LNCaP clone FGC (cell line): ENCODE measurements around the gene SREBF2.

Experiments
- DNase-seq: peaks from one replicate; pipeline ENCODE4 v3.0.0-alpha.2; 2011; ENCODE audit warnings: low read depth
- H3K4me3 ChIP-seq: 2 replicates; pipeline ENCODE4 v1.5.1; 2011; ENCODE audit warnings: mild to moderate bottlenecking, low read depth, low read length, control low read depth
- TF ChIP-seq, protein P1 (sequence below): IDR thresholded peaks from 2 replicates; pipeline ENCODE4 v1.5.1; 2012; ENCODE audit warnings: mild to moderate bottlenecking; ENCODE audit not compliant: control insufficient read depth, insufficient read depth; ENCODE audit errors: extremely low read depth

SREBF2 gene

DNA sequence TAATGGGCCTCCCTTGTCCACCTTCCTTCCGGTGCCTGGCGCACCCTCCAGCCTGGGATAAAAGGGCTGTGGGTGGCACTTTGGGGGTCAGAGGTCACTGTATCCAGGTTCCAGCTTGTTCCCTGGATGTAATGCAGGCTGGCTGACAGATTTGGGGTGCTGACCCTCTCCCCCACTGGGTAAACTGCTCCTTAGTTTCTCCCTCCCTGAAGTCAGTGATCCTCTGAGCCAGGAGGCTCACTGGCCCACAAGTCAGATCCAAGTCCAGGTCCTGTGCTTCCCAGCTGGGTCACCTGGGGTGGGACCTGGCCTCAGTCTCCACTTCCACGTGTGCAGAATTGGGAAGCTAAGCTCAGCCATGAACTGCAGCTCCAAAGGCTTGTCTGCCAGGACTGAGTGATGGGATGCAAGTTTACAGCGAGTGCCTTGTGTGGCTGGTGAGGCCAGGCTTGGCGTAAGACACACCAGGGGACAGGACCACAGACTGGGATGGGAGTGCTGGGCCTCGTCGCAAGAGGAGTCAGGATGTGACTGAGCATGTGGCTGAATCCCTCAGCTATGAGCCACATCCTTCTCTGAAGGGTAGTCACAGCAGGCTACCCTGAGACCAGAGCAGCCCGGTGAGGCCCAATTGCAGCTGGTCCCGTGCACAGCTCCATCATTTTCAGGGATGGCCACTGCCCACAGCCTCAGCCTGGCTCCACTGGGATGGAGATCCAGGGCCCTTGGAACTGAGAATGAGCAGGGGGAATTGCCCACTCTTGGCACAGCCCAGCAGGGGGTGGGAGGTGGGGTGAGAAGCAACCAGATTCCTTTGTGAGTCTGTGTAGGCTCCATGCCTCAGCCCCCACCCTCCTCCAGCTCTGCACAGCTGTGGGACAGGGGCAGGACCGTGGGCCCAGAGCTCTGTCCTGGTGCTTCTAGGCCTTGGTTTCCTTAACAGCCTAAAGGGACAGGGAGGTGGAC lies 74.8 kb downstream of the SREBF2 start:
- no peak overlapping the region for H3K4me3 ChIP-seq
- TF ChIP-seq, protein P1, sequence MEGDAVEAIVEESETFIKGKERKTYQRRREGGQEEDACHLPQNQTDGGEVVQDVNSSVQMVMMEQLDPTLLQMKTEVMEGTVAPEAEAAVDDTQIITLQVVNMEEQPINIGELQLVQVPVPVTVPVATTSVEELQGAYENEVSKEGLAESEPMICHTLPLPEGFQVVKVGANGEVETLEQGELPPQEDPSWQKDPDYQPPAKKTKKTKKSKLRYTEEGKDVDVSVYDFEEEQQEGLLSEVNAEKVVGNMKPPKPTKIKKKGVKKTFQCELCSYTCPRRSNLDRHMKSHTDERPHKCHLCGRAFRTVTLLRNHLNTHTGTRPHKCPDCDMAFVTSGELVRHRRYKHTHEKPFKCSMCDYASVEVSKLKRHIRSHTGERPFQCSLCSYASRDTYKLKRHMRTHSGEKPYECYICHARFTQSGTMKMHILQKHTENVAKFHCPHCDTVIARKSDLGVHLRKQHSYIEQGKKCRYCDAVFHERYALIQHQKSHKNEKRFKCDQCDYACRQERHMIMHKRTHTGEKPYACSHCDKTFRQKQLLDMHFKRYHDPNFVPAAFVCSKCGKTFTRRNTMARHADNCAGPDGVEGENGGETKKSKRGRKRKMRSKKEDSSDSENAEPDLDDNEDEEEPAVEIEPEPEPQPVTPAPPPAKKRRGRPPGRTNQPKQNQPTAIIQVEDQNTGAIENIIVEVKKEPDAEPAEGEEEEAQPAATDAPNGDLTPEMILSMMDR = no peak
- DNase-seq = no peak

DNA sequence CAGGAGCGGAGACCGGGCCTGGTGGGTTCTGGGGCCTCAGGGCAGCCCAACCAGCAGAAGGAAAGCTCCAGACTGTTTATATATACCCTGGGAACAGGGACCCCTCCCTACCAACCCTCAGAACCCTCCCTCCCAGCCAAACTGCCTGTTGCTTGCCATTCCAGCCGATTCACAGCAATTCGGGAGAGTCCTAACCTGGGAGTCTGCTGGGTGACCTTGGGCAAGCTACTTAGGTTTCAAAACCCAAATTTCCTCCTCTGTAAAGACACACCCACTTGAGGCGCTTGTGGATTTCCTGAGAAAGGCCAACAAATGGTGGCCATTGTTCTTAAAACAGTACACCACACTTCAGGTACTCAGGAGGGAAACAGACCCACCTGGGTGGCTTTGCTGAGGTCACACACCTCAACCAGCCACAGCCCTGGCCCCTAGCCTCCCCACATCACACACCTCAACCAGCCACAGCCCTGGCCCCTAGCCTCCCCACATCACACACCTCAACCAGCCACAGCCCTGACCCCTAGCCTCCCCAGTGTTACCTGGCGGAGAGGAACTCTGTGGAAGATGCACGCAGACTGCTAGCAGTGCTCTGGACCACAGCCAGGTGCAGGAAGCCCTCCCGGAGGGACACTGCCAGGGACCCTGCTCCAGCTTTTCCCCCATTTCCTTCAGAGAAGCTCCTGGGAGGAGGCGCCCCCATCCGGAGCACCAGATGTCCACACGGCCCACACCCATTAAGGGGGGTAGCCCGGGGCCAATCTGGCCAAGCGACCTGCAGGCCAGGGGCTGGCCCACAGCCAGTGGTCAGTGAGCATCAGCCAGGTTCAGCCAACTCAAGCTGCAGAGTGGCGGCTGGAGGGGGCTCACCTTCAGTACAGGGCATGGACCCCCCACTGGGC lies 75.8 kb downstream of the SREBF2 start:
- no peak for DNase-seq
- no peak overlapping the region for H3K4me3 ChIP-seq
- TF ChIP-seq, protein P1 = no peak

- DNase-seq = no peak
- TF ChIP-seq, protein P1 = no peak
- H3K4me3 ChIP-seq = no peak overlapping the region
These were observed 76.6 kb downstream of the SREBF2 start for GRCh38 chr22:41909310-41910049.

- no peak for DNase-seq
- no peak overlapping the region for H3K4me3 ChIP-seq
- TF ChIP-seq, protein P1 = no peak
These were observed 77.4 kb downstream of the SREBF2 start for GRCh38 chr22:41910050-41911000.

- no peak for DNase-seq
- no peak overlapping the region for H3K4me3 ChIP-seq
- TF ChIP-seq, protein P1 = no peak
These were observed 78.2 kb downstream of the SREBF2 start for GRCh38 chr22:41911001-41911611.
